Fibroblast of the aortic adventitia (primary cell): ENCODE results near the gene RDM1. TPM values are rescaled to one million over a fixed set of nuclear protein-coding genes. Genes with fewer than 3 reads are reported as not detected.

ENCODE experiments used
- DNase-seq: peaks from one replicate; pipeline ENCODE4 v3.0.0-alpha.2; 2010; ENCODE audit warnings: low read depth
- H3K4me3 ChIP-seq: 2 replicates; pipeline ENCODE4 v1.5.1; 2011; ENCODE audit warnings: low read depth, mild to moderate bottlenecking, control low read depth, low read length, moderate library complexity
- total RNA-seq: library from RNA; depleted of rRNA; stranded (reverse); fragments of >200 nt; gene quantifications from 2 replicates; pipeline ENCODE4 v1.2.3, GENCODE V29; 2012; ENCODE audit warnings: low replicate concordance
- TF ChIP-seq, protein P1 (sequence below): IDR thresholded peaks from 2 replicates; pipeline ENCODE4 v1.5.1; 2011; ENCODE audit warnings: mild to moderate bottlenecking, low read length, control low read depth, inconsistent platforms; ENCODE audit not compliant: insufficient read depth

RDM1 gene
- total RNA-seq, 1 donor, result 0.45 TPM

DNA sequence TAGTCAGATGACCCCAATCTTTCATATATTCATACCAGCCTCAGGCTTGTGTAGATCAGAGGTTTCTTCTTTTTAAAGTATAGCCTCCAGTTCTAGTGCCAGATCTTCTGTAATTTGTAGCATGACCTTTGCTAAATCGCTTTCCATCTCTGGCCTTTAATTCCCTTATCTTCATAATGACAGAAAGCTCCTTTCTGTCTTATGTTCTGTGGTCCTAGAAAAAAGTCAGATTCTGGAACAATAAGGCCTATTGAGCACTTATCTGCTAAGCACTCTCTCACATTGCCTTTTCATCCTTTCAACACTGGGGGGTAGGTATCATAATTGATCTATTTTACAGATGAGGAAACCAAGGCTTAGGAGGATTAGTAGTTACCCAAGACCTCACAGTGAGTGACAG, 41.5 kb upstream of the RDM1 start:
- no peak for DNase-seq
- H3K4me3 ChIP-seq, result no peak overlapping the region
- TF ChIP-seq, protein P1, sequence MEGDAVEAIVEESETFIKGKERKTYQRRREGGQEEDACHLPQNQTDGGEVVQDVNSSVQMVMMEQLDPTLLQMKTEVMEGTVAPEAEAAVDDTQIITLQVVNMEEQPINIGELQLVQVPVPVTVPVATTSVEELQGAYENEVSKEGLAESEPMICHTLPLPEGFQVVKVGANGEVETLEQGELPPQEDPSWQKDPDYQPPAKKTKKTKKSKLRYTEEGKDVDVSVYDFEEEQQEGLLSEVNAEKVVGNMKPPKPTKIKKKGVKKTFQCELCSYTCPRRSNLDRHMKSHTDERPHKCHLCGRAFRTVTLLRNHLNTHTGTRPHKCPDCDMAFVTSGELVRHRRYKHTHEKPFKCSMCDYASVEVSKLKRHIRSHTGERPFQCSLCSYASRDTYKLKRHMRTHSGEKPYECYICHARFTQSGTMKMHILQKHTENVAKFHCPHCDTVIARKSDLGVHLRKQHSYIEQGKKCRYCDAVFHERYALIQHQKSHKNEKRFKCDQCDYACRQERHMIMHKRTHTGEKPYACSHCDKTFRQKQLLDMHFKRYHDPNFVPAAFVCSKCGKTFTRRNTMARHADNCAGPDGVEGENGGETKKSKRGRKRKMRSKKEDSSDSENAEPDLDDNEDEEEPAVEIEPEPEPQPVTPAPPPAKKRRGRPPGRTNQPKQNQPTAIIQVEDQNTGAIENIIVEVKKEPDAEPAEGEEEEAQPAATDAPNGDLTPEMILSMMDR, result no peak

DNA sequence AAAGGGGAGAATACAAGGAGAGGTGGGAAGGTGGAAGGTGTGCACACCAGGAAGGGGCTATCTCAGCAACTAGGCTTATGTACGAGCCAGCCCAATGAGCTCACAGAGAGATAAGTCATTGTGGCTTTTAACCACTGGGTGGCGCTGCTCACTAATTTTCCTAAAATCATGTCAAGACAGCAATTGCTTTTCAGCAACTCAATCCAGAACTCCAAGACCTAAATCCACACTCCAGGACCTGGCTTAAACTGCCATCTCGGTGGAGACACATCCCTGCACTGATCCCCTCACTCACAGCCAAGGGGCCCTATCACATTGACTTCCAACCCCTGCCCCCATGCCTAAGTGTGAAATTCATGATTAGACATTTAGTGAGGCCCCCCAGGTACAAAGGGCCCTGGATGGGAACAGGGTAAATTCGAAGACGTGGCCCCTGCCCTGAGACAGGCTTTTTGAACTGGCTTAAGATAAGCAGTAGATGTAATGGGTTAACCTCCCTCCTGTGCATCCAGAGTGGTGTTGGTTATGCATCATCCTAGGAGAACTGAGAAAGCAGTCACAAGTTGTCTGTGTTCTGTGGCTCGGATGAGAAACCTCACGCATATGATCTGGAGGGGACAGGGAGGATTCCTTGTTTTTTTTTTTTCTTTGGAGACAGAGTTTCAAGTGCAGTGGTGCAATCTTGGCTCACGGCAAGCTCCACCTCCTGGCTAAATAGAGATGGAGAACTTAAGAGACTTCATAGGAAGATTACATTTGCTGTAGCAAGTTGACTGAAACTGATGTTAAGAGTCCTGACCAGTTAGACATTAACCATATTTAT, 39.2 kb upstream of the RDM1 start:
- no peak overlapping the region for H3K4me3 ChIP-seq
- peak; percentile 77 for DNase-seq
- TF ChIP-seq, protein P1, result peak; percentile 68

DNA sequence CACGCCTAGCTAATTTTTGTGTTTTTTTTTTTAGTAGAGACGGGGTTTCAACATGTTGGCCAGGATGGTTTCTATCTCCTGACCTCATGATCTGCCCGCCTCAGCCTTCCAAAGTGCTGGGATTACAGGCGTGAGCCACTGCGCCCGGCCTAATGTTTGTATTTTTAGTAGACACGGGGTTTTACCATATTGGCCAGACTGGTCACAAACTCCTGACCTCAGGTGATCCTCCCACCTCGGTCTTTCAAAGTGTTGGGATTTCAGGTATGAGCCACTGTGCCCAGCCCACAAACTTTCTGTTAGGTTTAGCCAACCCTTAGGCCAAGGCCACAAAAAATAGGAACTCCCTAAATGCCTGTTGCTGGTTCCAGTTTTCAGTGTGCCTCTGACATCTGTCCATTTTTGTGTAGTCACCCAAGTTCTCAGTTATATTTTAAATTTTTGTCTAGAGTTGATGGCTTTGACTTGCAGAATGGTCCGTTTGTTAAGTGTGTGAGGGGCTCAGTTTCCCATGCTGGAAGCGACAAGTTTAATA, 38.0 kb upstream of the RDM1 start:
- no peak for DNase-seq
- no peak overlapping the region for H3K4me3 ChIP-seq
- TF ChIP-seq, protein P1, result no peak

DNA sequence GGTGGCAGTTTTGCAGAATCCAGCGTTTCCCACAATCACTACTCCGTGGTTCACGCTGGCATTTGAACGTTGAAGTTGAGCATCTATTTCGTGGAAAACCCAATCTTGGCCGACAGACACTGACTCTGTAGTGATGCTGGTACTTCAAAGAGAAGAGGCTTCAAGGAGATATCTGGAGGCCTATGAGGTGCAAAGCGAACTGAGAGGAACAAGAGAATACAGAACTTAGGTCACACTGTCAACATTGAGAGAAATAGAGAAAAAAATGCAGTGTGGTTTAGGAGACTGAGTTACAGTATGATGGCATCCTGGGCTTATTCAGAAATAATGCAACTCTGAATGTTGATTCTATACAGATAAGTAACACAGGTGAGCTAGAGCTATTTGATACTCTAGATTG, 34.7 kb upstream of the RDM1 start:
- TF ChIP-seq, protein P1, result no peak
- no peak for DNase-seq
- H3K4me3 ChIP-seq, result no peak overlapping the region

DNA sequence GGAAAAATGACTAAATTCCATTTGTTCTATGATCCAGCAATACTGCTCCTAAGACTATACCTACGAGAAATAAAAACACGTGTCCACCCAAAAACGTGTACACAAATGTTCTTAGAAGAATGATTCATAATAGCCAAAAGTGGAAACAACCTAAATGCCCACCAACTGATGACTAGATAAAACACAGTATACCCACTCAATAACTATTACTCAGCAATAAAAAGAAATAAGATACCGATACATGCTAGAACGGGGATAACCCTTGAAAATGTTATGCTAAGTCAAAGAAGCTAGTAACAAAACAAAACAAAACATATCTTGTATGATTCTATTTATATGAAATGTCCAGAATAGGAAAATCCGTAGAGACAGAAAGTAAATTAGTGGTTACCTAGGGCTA, 33.1 kb upstream of the RDM1 start:
- no peak for DNase-seq
- no peak overlapping the region for H3K4me3 ChIP-seq
- TF ChIP-seq, protein P1, result no peak

DNA sequence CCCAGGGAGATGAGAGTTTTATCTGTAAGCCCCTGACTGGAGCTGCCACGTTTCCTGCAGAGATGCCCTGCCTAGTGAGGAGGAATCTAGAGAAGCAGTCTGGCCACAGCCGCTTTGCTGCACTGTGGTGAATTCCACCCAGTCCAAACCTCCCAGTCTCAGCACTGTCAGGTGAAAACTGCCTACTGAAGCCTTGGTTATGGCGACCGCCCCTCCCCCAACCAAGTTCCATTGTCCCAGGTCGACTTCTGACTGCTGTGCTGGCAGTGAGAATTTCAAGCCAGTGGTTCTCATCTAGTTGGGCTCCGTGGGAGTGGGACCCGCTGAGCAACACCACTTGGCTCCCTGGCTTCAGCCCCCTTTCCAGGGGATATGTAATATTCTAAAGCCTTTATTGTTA, 23.1 kb upstream of the RDM1 start:
- no peak overlapping the region for H3K4me3 ChIP-seq
- TF ChIP-seq, protein P1, result no peak
- DNase-seq, result no peak
